ENCODE results near the gene OBP2B.

DNA sequence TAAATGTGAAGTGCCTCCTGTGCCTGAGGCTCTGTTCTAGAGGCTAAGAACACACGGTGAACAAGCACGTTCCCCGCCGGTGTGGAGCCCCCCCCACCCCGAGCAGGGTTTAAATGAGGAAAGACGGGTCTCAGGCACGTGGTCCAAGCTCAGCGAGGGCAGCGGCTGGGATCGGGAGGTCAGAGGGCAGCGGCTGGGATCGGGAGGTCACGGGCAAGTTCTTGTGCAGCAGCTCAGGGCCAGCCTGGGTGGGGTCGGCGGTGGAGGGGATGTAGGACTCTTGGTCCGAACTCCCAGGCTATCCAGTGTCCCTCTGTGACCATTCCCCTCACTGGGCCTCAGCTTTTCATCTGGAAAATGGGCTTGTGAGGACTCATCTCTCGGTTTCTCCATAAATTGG lies 42.7 kb downstream of the OBP2B start:
- TF ChIP-seq, protein P1, sequence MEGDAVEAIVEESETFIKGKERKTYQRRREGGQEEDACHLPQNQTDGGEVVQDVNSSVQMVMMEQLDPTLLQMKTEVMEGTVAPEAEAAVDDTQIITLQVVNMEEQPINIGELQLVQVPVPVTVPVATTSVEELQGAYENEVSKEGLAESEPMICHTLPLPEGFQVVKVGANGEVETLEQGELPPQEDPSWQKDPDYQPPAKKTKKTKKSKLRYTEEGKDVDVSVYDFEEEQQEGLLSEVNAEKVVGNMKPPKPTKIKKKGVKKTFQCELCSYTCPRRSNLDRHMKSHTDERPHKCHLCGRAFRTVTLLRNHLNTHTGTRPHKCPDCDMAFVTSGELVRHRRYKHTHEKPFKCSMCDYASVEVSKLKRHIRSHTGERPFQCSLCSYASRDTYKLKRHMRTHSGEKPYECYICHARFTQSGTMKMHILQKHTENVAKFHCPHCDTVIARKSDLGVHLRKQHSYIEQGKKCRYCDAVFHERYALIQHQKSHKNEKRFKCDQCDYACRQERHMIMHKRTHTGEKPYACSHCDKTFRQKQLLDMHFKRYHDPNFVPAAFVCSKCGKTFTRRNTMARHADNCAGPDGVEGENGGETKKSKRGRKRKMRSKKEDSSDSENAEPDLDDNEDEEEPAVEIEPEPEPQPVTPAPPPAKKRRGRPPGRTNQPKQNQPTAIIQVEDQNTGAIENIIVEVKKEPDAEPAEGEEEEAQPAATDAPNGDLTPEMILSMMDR (IDR thresholded peaks at IDR 0.05): no peak
- no peak for TF ChIP-seq POLR2A (IDR thresholded peaks at IDR 0.05)

Data from heart left ventricle (tissue), 13 donors.